Endothelial cell (in vitro differentiated cells): Measurements from ENCODE around the gene BEND7. TPM values are rescaled to one million over a fixed set of nuclear protein-coding genes. Genes with fewer than 3 reads are reported as not detected.
"Not testable (repeated sequence)": the region's sequence is repeated elsewhere in the genome, so short reads cannot be mapped to it uniquely, and the experiment has no call there.

Experiments used
- DNase-seq: peaks from one replicate; pipeline ENCODE4 v3.0.0; 2021; ENCODE audit warnings: low spot score
- H3K27ac Mint-ChIP-seq: one replicate; pipeline ENCODE4 v1.8.0; 2021; ENCODE audit warnings: mixed read lengths, inconsistent platforms; ENCODE audit not compliant: unreplicated experiment
- H3K27me3 Mint-ChIP-seq: one replicate; pipeline ENCODE4 v1.8.0; 2021; ENCODE audit warnings: mild to moderate bottlenecking, moderate library complexity, mixed read lengths, inconsistent platforms; ENCODE audit not compliant: unreplicated experiment
- H3K36me3 Mint-ChIP-seq: one replicate; pipeline ENCODE4 v1.8.0; 2021; ENCODE audit warnings: mild to moderate bottlenecking, low read depth, mixed read lengths, inconsistent platforms; ENCODE audit not compliant: unreplicated experiment
- H3K4me1 Mint-ChIP-seq: one replicate; pipeline ENCODE4 v1.8.0; 2021; ENCODE audit warnings: mild to moderate bottlenecking, mixed read lengths, inconsistent platforms; ENCODE audit not compliant: unreplicated experiment
- H3K4me3 Mint-ChIP-seq: one replicate; pipeline ENCODE4 v1.8.0; 2021; ENCODE audit warnings: mild to moderate bottlenecking, mixed read lengths, inconsistent platforms; ENCODE audit not compliant: unreplicated experiment
- H3K9me3 Mint-ChIP-seq: one replicate; pipeline ENCODE4 v1.8.0; 2021; ENCODE audit warnings: mixed read lengths, inconsistent platforms; ENCODE audit not compliant: unreplicated experiment
- total RNA-seq: library from RNA; stranded (reverse); fragmentation: NEBNext Ultra II Directional; extraction: Animal tissue kit (Norgen Biotek cat#: 25700); gene quantifications from one replicate; pipeline ENCODE4 v1.2.1, GENCODE V29; 2021; ENCODE audit not compliant: unreplicated experiment
- TF ChIP-seq, protein P1 (sequence below): fragments of 200-600 bp; sonication (generic); IDR thresholded peaks from one replicate; pipeline ENCODE4 v1.5.0; 2021; ENCODE audit warnings: antibody characterized with exemption; ENCODE audit not compliant: unreplicated experiment

BEND7 gene
- total RNA-seq, 1 donor from 2014 or later, result 53.3 TPM

DNA sequence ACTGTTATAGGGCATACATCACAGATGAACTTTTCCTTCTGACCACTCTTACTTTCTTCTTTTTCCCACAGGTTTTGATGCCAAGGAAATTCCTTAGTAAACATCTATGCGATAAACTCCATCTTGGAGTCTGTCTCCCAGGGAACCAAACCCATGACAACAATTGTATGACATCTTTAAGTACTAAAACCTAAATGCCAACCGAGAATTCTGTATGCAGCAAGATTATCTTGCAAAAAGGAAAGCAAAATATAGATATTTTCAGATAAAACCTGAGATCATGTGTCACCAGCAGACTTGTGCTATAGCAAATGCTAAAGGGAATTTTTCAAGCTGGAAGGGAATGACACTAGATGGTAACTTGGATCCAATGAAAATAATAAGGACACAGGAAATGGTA is 22.0 kb upstream of the BEND7 start:
- TF ChIP-seq, protein P1, sequence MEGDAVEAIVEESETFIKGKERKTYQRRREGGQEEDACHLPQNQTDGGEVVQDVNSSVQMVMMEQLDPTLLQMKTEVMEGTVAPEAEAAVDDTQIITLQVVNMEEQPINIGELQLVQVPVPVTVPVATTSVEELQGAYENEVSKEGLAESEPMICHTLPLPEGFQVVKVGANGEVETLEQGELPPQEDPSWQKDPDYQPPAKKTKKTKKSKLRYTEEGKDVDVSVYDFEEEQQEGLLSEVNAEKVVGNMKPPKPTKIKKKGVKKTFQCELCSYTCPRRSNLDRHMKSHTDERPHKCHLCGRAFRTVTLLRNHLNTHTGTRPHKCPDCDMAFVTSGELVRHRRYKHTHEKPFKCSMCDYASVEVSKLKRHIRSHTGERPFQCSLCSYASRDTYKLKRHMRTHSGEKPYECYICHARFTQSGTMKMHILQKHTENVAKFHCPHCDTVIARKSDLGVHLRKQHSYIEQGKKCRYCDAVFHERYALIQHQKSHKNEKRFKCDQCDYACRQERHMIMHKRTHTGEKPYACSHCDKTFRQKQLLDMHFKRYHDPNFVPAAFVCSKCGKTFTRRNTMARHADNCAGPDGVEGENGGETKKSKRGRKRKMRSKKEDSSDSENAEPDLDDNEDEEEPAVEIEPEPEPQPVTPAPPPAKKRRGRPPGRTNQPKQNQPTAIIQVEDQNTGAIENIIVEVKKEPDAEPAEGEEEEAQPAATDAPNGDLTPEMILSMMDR, result no peak
- no peaks in the 10 kb centered on the region for H3K36me3 Mint-ChIP-seq
- no peak for DNase-seq
- no peak overlapping the region for H3K27ac Mint-ChIP-seq
- no peaks in the 10 kb centered on the region for H3K27me3 Mint-ChIP-seq
- no peaks in the 10 kb centered on the region for H3K9me3 Mint-ChIP-seq
- no peak overlapping the region for H3K4me3 Mint-ChIP-seq
- H3K4me1 Mint-ChIP-seq, result no peaks in the 10 kb centered on the region

DNA sequence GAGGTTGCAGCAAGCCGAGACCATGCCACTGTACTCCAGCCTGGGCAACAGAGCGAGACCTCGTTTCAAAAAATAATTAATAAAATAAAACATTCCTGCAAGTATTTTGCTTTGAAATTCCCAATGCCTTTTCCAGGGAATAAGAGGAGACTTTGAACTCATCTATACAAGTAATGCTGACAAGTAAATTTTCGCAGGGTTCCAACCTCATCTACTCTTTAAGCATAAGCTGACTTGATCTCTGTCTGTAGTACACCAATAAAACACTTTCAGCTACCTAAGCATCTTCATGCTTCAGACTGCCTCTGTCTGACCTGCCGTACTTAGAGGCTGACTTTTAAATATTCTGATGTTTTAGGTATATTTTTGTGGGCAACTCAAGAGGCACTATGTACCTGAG is 13.7 kb upstream of the BEND7 start:
- no peak for DNase-seq
- Mint-ChIP-seq H3K4me3 (no peak overlapping the region), H3K27me3 (no peaks in the 10 kb centered on the region), H3K4me1 (no peaks in the 10 kb centered on the region), H3K27ac (no peak overlapping the region), H3K36me3 (no peaks in the 10 kb centered on the region), H3K9me3 (no peaks in the 10 kb centered on the region)
- TF ChIP-seq, protein P1, result no peak

DNA sequence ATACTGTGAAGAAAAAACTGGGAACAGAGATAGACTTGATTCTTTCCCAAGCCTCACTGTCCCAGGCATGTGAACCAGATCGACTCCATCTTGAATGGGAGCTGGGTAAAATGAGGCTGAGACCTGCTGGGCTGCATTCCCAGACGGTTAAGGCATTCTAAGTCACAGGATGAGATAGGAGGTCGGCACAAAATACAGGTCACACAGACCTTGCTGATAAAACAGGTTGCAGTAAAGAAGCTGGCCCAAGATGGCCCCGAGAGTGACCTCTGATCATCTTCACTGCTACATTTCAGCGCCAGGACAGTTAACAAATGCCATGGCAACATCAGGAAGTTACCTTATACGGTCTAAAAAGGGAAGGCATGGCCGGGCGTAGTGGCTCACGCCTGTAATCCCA is 9.2 kb upstream of the BEND7 start:
- H3K27ac Mint-ChIP-seq, H3K4me3 Mint-ChIP-seq, H3K9me3 Mint-ChIP-seq, DNase-seq, H3K27me3 Mint-ChIP-seq, H3K4me1 Mint-ChIP-seq, H3K36me3 Mint-ChIP-seq: not testable (repeated sequence)

DNA sequence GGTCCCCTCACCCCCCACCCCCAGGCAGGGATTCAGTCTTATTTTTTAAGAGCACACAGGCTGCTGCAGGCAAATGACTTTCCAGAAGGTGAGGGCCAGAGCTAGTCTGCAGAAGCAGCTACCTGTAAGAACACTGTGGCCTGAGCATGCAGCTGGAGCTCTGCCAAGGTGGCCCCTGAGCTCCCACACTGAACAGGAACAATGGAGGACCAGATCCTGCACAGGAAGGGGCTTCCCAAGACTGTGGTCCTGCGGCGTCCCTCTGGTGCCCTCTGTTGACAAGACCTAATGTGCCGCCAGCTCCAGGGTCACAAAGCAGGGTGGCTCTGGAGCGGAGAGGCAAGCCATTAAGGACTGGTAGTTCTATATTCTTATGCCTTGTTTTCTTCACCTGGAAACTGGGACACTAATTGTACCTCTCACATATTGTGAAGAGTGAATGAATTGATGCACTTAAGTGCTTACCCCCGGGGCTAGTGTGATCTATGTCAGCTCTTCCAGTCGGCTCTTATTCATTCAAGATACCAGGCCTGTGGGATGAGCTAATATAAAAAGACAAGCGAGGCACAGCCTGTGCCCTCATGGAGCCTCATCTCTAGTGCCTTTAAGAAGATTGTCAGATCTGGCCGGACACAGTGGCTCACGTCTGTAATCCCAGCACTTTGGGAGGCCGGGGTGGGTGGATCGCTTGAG is 8.0 kb upstream of the BEND7 start:
- no peaks in the 10 kb centered on the region for H3K36me3 Mint-ChIP-seq
- no peaks in the 10 kb centered on the region for H3K9me3 Mint-ChIP-seq
- TF ChIP-seq, protein P1, result peak; percentile 6
- H3K4me1 Mint-ChIP-seq, result peaks cover 2% of the 10 kb centered on the region
- H3K27me3 Mint-ChIP-seq, result peaks cover 1% of the 10 kb centered on the region
- DNase-seq, result peak; percentile 81
- H3K27ac Mint-ChIP-seq, result no peak overlapping the region
- H3K4me3 Mint-ChIP-seq, result no peak overlapping the region

DNA sequence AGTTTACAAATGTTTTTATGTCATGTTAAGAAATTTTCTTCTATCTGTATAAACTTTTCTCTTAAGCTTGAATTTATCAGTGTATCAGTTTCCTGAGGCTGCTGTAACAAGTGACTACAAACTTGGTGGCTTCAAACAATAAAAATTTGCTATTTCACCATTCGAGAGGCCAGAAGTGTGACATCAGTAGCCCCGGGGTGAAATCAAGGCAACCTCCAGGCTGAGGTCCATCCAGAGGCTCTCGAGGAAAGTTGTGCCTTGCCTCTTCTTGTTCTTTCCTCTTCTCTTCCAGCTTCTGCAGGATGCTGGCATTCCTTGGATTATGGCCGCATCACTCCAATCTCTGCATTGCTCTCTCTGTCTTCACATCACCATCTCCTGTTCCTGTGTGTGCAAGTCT is 6.5 kb upstream of the BEND7 start:
- Mint-ChIP-seq H3K4me1 (peaks cover 2% of the 10 kb centered on the region), H3K36me3 (no peaks in the 10 kb centered on the region), H3K27ac (no peak overlapping the region), H3K9me3 (no peaks in the 10 kb centered on the region), H3K4me3 (no peak overlapping the region), H3K27me3 (peaks cover 1% of the 10 kb centered on the region)
- no peak for DNase-seq
- TF ChIP-seq, protein P1, result no peak
